B cell (primary cell): ENCODE data around the gene ELAPOR1.

Experiments used
- EZH2 ChIP-seq: IDR thresholded peaks from 2 replicates; pipeline ENCODE4 v1.6.1; 2012; ENCODE audit warnings: borderline replicate concordance, low read depth, mild to moderate bottlenecking, moderate library complexity, low read length; ENCODE audit not compliant: insufficient read depth, poor library complexity, severe bottlenecking
- TF ChIP-seq, protein P1 (sequence below): fragments of 200-600 bp; IDR thresholded peaks from one replicate; pipeline ENCODE4 v1.8.0; 2022; ENCODE audit warnings: antibody characterized with exemption, mild to moderate bottlenecking

DNA sequence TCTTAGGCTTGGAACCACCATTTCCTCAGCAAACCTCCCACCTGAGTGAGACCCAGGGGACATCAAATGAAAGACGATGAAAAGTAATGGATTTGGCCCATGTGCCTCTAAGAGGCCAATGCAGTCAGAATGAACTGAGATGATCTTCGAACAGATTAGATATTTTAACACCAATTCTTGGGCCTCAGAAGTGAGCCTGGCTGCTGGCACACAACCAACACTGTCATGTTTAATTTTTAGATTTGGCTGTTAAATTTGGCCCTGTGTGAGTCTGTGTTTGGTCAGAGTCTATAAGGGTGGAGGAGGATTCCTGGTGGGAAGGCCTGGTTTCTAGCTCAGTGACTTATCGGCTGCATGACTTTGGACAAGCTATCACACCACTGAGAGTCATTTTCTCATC lies 45.4 kb downstream of the ELAPOR1 start:
- TF ChIP-seq, protein P1, sequence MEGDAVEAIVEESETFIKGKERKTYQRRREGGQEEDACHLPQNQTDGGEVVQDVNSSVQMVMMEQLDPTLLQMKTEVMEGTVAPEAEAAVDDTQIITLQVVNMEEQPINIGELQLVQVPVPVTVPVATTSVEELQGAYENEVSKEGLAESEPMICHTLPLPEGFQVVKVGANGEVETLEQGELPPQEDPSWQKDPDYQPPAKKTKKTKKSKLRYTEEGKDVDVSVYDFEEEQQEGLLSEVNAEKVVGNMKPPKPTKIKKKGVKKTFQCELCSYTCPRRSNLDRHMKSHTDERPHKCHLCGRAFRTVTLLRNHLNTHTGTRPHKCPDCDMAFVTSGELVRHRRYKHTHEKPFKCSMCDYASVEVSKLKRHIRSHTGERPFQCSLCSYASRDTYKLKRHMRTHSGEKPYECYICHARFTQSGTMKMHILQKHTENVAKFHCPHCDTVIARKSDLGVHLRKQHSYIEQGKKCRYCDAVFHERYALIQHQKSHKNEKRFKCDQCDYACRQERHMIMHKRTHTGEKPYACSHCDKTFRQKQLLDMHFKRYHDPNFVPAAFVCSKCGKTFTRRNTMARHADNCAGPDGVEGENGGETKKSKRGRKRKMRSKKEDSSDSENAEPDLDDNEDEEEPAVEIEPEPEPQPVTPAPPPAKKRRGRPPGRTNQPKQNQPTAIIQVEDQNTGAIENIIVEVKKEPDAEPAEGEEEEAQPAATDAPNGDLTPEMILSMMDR, result no peak
- TF ChIP-seq EZH2, result no peak
